ENCODE measurements around the gene PTPRN2. TPM values are rescaled to one million over a fixed set of nuclear protein-coding genes. Genes with fewer than 3 reads are reported as not detected.

PTPRN2 gene
- polyA plus RNA-seq, 1 experiment, result 0.31 TPM

- TF ChIP-seq CTCF (IDR thresholded peaks at IDR 0.05; ENCODE audit: insufficient read depth, low read depth, low read length), result no peak
- POLR2A ChIA-PET, result no interaction called here
- Histone ChIP-seq H3K36me3 (ENCODE audit: control insufficient read depth, insufficient read depth, low read length) (no peaks in the 10 kb centered on the region), H3K4me3 (ENCODE audit: low read depth, low read length) (no peak overlapping the region), H3K27me3 (ENCODE audit: control insufficient read depth, insufficient read depth, low read length) (no peaks in the 10 kb centered on the region)
- no peak for DNase-seq (ENCODE audit: low read depth)
- CTCF ChIA-PET, result interaction anchor here (0.7 kb wide), 1 partner anchor 1136 kb away, joined by 5 read pairs; no protein-coding TSS in a partner anchor
Observed at GRCh38 chr7:157560710-157561522, 1026.7 kb downstream of the PTPRN2 start.

- ChIA-PET POLR2A (no interaction called here), CTCF (interaction anchor here (0.7 kb wide), 1 partner anchor 1137 kb away, joined by 5 read pairs; no protein-coding TSS in a partner anchor)
- no peaks in the 10 kb centered on the region for H3K27me3 ChIP-seq (ENCODE audit: control insufficient read depth, insufficient read depth, low read length)
- H3K4me3 ChIP-seq (ENCODE audit: low read depth, low read length), result no peak overlapping the region
- TF ChIP-seq CTCF (IDR thresholded peaks at IDR 0.05; ENCODE audit: insufficient read depth, low read depth, low read length), result no peak
- DNase-seq (ENCODE audit: low read depth), result no peak
- H3K36me3 ChIP-seq (ENCODE audit: control insufficient read depth, insufficient read depth, low read length), result no peaks in the 10 kb centered on the region
Observed at GRCh38 chr7:157560258-157560654, 1027.4 kb downstream of the PTPRN2 start.

- Histone ChIP-seq H3K36me3 (ENCODE audit: control insufficient read depth, insufficient read depth, low read length) (no peaks in the 10 kb centered on the region), H3K4me3 (ENCODE audit: low read depth, low read length) (no peak overlapping the region), H3K27me3 (ENCODE audit: control insufficient read depth, insufficient read depth, low read length) (no peaks in the 10 kb centered on the region)
- ChIA-PET CTCF (no interaction called here), POLR2A (no interaction called here)
- no peak for TF ChIP-seq CTCF (IDR thresholded peaks at IDR 0.05; ENCODE audit: insufficient read depth, low read depth, low read length)
- no peak for DNase-seq (ENCODE audit: low read depth)
Observed at GRCh38 chr7:157559596-157560257, 1027.9 kb downstream of the PTPRN2 start.

GRCh38 chr7:157558875-157559595 lies 1028.6 kb downstream of the PTPRN2 start:
- CTCF ChIA-PET, result no interaction called here
- Histone ChIP-seq H3K4me3 (ENCODE audit: low read depth, low read length) (no peak overlapping the region), H3K36me3 (ENCODE audit: control insufficient read depth, insufficient read depth, low read length) (no peaks in the 10 kb centered on the region), H3K27me3 (ENCODE audit: control insufficient read depth, insufficient read depth, low read length) (no peaks in the 10 kb centered on the region)
- POLR2A ChIA-PET, result no interaction called here
- TF ChIP-seq CTCF (IDR thresholded peaks at IDR 0.05; ENCODE audit: insufficient read depth, low read depth, low read length), result no peak
- no peak for DNase-seq (ENCODE audit: low read depth)

- CTCF ChIA-PET, result no interaction called here
- no peak for TF ChIP-seq CTCF (IDR thresholded peaks at IDR 0.05; ENCODE audit: insufficient read depth, low read depth, low read length)
- Histone ChIP-seq H3K4me3 (ENCODE audit: low read depth, low read length) (no peak overlapping the region), H3K36me3 (ENCODE audit: control insufficient read depth, insufficient read depth, low read length) (no peaks in the 10 kb centered on the region), H3K27me3 (ENCODE audit: control insufficient read depth, insufficient read depth, low read length) (no peaks in the 10 kb centered on the region)
- POLR2A ChIA-PET, result no interaction called here
- no peak for DNase-seq (ENCODE audit: low read depth)
Observed at GRCh38 chr7:157558516-157558874, 1029.1 kb downstream of the PTPRN2 start.

All from BJ (cell line).